AG09309 (cell line): Measurements from ENCODE around the gene EP400.
"Not testable (repeated sequence)": the region's sequence is repeated elsewhere in the genome, so short reads cannot be mapped to it uniquely, and the experiment has no call there.

Source experiments
- DNase-seq: peaks from one replicate; pipeline ENCODE4 v3.0.0-alpha.2; 2010; ENCODE audit warnings: low read depth
- H3K4me3 ChIP-seq: 2 replicates; pipeline ENCODE4 v1.5.1; 2011; ENCODE audit warnings: mild to moderate bottlenecking, low read depth, low read length, moderate library complexity; ENCODE audit not compliant: control insufficient read depth
- CTCF ChIP-seq: IDR thresholded peaks from 2 replicates; pipeline ENCODE4 v1.5.1; 2011; ENCODE audit warnings: mild to moderate bottlenecking, low read depth, low read length, inconsistent platforms; ENCODE audit not compliant: insufficient read depth, control insufficient read depth; ENCODE audit errors: missing control alignments

The EP400 gene

DNA sequence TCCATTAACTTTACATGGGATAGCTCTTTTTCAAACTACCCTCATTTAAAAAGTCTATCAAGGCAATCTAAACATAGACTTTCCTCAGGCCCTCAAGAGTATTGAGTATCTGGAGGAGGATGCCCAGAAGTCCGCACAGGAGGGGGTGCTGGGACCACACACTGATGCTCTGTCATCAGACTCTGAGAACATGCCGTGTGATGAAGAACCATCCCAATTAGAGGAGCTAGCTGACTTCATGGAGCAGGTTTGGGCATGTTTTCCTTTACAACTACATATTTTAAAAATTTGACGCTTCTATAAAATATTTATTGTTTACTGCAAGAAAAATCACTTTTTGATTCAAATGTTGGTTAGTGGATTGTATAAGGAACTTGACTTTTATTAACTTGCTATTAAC is 93.5 kb downstream of the EP400 start:
- no peak for TF ChIP-seq CTCF
- no peak overlapping the region for H3K4me3 ChIP-seq
- DNase-seq, result no peak

GRCh38 chr12:132043770-132044467 is 94.2 kb downstream of the EP400 start:
- no peak for DNase-seq
- no peak for TF ChIP-seq CTCF
- H3K4me3 ChIP-seq, result no peak overlapping the region

DNA sequence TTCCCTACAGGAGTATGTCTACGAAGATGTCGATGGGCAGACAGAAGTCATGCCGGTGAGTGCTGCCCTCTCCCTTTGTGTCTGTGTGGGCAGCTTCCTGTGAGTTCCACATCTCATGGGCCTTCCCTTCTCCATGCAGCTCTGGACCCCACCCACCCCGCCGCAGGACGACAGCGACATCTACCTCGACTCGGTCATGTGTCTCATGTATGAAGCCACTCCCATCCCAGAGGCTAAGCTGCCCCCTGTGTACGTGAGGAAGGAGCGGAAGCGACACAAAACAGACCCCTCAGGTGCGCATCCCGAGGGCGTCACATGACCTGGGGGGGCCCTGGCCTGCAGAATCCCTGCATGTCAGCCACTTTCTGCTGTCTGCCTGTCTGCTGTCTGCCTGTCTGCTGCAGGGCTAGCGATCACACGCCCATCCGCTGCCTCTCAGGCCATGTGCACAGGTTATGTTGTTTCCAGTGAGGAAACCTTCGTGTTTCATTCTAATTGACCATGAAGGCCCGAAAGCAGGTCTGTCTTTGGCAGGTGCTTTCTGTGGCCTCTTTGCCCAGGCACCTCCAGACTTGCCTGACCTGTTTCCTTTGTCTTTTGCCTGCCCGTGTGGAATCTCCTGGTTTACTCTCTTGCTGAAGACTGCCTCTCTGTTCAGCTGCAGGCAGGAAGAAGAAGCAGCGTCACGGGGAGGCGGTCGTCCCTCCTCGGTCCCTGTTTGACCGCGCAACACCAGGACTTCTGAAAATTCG is 95.1 kb downstream of the EP400 start:
- no peak for TF ChIP-seq CTCF
- H3K4me3 ChIP-seq, result no peak overlapping the region
- DNase-seq, result no peak

- no peak overlapping the region for H3K4me3 ChIP-seq
- TF ChIP-seq CTCF, result no peak
- no peak for DNase-seq
Observed at GRCh38 chr12:132045751-132046150, 96.0 kb downstream of the EP400 start.

- H3K4me3 ChIP-seq, result no peak overlapping the region
- peak; percentile 82 for DNase-seq
- no peak for TF ChIP-seq CTCF
Observed at GRCh38 chr12:132046561-132046960, 96.8 kb downstream of the EP400 start.

- not testable (repeated sequence) for DNase-seq, H3K4me3 ChIP-seq
Observed at GRCh38 chr12:132047630-132048029, 97.9 kb downstream of the EP400 start.

- no peak for DNase-seq
- no peak overlapping the region for H3K4me3 ChIP-seq
- TF ChIP-seq CTCF, result no peak
Observed at GRCh38 chr12:132049442-132049841, 99.7 kb downstream of the EP400 start.
